ENCODE results near the gene SLC5A1.

GRCh38 chr22:32083000-32083399, 39.9 kb downstream of the SLC5A1 start:
- TF ChIP-seq EZH2 (IDR thresholded peaks at IDR 0.05; ENCODE audit: low read depth, unreplicated experiment) (no peak), CTCF (conservative IDR thresholded peaks at IDR 0.05; ENCODE audit: low read depth in 2 of 2) (no peak), POLR2AphosphoS5 (IDR thresholded peaks at IDR 0.05; ENCODE audit: low read depth) (no peak), JUNB (IDR thresholded peaks at IDR 0.05; ENCODE audit: unreplicated experiment) (no peak), EZH2phosphoT487 (IDR thresholded peaks at IDR 0.05; ENCODE audit: unreplicated experiment) (no peak), REST (IDR thresholded peaks at IDR 0.05; ENCODE audit: unreplicated experiment) (no peak), CREB1 (CRISPR knock-in tag; IDR thresholded peaks at IDR 0.05; ENCODE audit: low read depth) (no peak), ZNF331 (CRISPR knock-in tag; IDR thresholded peaks at IDR 0.05; ENCODE audit: low read depth) (no peak)

Measured in GM23338 (cell line).